GM04503 (cell line): ENCODE measurements around the gene FRS3.

Source experiments
- DNase-seq: peaks from one replicate; pipeline ENCODE4 v3.0.0-alpha.2; 2012; ENCODE audit warnings: low read depth

The FRS3 gene

DNA sequence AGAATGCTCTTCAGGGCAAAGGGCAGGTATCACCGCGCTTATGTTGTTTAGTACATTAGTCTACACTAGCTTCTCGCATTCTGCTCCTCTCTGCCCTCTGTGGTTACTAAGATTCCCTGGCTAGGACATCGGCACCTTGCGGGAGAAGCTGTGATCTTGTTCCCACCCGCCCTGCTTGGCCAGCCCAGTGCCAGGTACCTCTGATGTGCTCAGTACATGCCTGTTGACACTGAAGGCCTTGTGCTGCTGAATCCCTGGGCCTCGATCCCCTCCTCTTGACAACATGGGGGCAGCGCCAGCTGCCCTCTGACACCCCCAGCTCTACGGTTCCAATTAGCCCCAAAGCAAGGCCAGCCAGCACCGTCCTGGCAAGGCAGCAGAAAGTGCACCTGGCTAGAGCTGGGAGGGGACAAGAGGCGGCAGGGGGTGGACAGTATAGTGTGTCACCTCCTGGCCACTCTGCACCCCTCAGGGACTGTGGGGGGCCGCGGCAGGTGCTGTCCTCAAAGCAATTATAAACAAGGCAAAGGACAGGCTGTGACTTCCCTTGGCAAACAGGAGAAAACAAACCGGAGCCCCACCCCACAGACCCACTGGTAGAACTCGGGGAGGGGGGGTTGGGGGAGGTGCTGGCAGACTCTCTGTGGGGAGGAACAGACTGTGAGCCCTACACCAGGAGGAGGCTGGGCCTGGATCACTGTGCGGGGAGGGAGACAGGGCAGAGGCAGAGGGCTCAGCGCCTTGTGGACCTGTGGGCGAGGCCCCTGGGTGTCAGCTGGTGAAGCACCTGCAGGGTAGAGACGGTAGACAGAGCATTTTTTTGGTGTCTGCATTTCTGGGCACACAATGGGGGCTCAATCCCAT lies 51.4 kb downstream of the FRS3 start:
- no peak for DNase-seq

DNA sequence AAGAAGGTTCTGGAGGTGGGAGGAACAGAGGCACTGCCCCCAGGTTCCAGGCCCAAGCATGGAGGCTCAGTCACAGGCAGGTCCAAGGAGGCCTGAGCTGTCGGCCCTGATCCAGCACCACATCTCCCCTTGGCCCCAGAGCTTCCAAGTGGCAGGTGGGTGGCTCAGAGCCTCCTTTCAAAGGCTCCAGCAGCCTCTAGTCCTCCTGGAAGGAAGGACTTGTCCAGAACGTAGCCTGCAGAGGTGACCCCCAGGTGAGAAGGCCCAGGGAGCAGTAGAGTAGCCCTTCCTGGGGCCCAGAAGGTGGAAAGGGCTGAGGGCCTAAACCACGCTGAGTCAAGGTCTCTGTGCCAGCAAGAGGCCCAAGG lies 52.0 kb downstream of the FRS3 start:
- DNase-seq, result no peak

DNA sequence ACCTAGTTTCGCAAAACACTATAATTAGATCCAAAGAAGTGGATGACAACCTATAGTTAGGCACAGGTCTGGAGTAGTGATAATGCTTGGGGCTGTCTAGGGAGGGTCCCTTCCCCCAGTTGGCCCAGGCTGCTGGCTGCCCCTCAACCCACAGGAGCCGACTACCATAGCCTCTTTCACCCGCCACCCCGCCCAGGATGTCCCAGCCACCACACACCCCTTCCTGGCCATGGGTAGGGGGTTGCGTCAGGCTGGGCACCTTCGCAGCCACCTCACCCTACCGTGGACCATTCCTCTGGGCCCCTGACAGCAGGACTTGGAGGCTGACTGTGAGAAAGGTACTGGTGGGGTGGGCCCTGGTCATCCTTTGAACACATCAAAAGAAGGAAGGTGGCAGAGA lies 52.8 kb downstream of the FRS3 start:
- no peak for DNase-seq

DNA sequence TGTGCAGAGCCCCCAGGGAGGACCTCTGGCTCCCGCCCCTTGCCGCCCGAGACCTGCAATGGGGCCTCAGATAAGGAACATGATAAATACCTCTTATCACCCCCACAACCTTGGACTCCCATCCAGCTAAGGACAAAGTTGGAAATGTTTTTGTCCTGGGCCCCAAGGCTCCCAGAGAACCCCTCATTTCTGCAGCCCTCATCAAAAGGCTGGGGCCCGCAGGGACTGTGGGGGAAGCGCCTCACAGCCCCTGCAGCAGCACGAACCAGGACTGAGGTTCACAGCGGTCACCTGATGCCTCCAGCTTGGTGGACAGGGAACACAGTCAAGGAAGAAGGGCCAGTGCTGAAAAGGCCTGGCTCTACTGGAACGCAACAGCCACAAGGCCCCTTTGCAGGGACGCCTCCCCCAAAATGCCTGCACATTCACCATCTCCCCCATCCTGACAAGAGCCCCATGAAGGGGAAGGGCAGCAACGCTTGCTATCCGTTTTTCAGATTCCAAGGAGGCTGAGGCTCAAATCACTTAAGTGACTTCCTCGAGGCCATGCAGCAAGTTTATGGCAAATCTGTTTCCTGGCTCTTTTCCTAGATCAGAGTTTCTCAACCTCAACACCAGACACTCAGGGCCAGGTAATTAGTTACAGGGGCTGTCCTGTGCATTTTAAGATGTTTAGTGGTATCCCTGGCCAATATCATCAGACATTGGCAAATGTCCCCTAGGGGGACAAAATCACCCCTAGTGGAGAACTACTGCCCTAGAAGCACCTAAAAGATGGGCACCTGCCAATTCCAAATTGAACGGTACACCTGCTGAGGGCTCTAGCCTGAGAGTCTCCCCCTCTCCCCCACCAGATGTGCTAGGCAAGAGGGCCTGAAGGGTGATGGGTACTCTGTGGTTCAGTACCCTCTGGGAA lies 54.9 kb downstream of the FRS3 start:
- DNase-seq, result no peak

DNA sequence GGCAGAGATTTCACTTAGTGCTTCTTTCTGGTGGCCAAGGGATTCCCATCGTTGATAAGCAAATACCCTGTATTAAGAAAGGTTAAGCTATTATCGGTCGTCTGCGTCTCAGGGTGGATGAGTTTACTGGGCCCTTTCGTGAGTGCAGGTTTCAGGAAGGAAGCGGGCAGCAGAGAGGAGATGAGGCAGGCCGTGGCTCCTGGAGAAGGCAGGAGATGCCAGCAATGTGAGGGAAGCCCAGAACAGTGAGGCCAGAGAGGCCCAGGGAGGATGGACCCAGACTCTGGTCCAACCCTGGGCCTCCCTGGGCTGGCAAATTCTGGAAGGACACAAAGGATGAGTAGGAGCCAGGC lies 55.5 kb downstream of the FRS3 start:
- DNase-seq, result no peak

DNA sequence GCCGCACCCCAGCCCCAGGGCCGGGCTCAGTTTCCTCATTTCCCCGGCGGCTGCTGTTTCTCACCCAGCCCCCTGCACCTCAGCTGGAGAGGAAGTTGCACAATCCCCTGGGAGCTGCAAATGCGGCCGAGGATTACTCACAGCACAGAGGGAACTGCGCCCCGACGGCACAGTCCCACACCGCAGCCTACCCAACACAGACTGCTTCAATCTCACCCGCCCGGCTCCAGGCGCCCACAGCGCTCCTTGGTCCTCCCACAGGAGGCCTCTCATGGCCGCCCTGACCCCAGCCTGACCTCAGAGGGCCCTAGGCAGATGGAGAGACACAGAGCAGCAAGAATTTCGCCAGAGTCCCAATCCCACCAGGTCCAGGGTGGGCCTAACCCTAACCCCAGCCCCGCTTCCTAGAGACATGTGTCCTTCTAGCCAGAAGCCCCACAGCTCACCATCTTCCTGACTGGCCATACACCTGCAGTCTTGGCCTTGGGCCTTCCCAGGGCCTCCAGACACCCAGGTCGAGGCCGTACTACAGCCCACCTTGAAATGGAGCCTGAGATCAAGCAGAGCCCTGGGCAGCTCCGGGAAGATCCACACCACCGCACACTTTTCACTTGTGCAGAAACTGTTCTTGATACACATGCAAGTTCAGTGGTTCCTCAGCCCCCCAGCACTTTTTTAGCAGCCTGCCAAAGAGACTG lies 56.0 kb downstream of the FRS3 start:
- peak; percentile 56 for DNase-seq

DNA sequence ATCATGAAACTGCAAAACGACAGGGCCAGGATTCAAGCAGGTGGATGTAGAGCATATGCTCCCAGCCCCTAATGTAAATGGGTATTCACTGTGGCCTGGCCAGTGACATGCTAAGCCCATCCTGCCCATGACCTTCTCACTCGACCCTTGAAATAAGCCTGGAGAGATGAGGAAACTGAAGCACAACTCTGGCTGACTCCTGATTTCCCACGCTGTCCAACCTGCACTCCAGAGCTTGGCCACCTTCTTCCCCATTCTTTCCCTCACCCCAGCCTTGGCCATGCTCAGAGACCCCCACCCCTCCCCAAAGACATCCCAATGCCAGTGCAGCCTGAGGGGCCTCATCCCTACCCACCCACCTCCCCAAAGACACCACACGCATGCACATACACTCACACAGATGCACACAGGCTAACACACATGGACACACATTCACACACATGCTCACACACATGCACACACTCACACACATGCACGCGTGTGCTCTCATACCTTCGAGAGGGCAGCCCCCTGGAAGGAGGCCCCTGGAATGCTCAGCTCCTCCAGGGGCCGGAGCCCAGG lies 56.7 kb downstream of the FRS3 start:
- DNase-seq, result no peak

DNA sequence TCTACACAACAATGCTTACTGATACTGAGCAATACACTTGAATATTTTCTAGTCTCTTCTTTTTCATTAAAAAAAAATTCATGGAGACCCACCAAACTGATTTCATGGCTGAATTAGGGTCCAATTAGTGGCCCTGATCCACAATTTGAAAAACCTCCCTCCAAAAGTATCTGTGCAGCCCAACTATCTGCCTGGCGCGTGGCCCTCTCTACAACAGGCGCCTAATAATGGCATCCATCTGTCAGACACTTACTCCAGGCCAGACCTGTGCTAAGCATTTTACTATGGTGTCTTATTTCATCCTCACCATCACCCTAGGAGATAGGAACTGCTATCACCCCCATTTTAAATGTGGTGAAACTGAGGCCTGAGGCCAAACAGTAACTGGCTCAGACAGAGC lies 58.3 kb downstream of the FRS3 start:
- DNase-seq, result no peak

DNA sequence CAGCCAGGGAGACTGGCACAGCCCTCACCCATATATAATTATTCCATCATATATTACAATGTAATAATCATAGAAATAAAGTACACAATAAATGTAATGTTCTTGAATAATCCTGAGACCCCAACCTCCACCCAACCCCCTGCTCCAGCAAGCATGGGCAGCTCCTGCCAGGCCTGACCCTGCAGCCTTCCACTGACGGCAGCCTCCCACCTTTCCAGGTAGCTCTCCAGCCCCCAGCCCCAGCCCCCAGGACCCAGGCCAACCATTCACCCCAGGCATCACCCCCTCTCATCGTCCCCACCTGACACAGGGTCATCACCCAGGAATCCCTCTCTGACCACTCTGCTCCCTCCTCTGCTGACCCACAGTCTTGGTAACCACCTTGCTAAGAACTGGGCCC lies 58.9 kb downstream of the FRS3 start:
- no peak for DNase-seq

DNA sequence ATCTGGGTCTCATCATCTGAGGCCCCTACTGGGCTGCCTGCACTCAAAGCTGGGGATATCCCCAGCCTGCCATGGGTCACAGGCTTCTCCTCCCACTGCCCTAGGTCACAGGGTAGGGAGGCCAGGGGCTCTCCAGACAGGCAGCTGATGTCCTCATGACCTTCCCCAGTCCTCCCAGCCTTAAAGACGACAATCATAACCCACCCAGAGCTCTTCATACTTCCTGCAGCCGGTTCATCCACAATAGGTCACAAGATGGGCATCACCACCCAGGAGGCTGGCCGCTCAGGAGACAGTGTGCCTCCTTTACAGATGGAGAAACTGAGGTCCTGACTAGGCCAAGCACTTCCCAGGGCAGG lies 59.5 kb downstream of the FRS3 start:
- no peak for DNase-seq
